NCI-H345 (cell line): ENCODE data around the gene PRKG1.
"Not testable (repeated sequence)": the region's sequence is repeated elsewhere in the genome, so short reads cannot be mapped to it uniquely, and the experiment has no call there.

Source experiments
- DNase-seq: peaks from one replicate; lab custom pipeline; 2025; lab: John Stamatoyannopoulos, UW

The PRKG1 gene

GRCh38 chr10:51700228-51700817 lies 626.0 kb downstream of the PRKG1 start:
- peak; percentile 68 for DNase-seq

DNA sequence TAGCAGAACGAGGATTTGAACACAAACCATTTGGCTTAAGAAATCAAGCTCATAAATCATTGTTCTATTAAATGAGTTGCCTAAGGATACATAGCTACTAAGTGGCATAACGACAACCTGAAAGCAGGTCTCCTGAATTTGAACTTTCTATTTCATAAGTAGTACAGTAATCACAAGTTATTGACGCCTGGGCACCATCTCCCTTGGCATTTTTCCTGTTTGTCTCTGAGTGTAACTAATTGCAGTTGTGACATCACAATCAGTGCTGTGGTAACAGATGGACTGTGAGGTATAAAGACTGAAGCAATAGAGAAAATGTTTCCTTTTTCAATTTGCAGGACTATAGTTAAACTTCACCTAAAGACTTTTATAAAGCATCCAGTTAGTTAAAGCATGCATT lies 631.5 kb downstream of the PRKG1 start:
- DNase-seq = no peak

DNA sequence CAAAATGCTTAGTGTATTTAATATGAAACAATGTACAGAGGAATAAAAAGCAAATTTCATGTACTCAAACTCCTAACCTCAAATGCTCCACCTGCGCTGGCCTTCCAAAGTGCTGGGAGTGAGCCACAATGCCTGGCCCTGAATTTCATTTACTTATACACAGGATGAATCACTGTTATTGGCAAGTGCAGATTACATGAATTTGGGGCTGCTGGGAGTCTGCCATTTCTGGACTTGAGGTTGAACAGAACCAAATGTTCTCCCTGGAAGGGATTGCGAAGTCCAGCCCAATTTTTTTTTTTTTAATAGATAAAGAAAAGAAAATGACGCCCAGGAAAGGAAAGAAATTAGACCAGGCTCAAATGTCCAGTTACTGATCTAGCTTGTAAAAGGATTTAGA lies 631.9 kb downstream of the PRKG1 start:
- DNase-seq = no peak

GRCh38 chr10:51707392-51707791 lies 633.1 kb downstream of the PRKG1 start:
- DNase-seq = no peak

DNA sequence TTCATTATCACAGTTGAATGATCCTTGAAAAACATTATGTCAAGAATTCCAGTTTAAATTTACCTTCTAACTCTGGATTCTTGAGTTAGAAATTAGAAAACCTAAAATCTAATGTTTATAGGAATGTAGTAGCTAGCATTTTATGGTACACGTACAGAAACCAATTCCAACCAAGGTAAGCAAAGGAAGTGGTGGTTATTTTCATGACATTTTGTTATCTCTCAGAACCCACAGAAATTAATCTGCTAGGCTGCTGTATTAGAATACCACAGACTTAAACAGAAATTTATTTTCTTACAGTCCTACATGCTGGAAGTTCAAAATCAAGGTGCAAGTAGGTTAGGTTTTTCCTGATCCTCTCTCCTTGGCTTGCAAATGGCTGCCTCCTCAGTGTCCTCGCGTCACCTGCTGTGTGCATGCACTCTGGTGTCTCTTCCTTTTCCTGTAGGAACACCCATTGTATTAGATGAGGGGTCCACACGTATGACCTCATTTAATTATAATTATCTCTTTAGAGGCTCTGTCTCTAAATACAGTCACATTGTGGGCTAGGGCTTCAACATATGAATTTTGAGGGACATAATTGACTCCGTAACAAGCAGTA lies 633.6 kb downstream of the PRKG1 start:
- DNase-seq = no peak

DNA sequence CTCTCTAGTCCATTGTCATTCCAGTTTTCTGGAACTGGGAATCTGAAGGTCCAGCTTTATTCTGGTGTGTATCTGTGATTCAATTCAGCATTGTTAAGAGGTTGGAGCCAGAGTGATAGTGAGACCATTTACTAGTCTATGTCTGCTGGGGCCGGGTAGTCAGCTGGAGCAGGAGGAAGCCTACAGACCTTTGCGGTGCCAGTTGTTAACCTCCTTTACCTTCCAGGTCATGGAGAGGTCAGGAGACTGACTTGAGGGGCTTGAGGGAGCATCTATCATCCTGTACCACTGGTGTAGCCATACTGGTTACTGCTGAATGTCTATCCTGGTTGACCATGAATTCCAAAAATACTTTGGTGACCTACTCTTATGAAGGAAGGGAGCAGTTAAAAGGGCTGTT lies 634.3 kb downstream of the PRKG1 start:
- DNase-seq = no peak

DNA sequence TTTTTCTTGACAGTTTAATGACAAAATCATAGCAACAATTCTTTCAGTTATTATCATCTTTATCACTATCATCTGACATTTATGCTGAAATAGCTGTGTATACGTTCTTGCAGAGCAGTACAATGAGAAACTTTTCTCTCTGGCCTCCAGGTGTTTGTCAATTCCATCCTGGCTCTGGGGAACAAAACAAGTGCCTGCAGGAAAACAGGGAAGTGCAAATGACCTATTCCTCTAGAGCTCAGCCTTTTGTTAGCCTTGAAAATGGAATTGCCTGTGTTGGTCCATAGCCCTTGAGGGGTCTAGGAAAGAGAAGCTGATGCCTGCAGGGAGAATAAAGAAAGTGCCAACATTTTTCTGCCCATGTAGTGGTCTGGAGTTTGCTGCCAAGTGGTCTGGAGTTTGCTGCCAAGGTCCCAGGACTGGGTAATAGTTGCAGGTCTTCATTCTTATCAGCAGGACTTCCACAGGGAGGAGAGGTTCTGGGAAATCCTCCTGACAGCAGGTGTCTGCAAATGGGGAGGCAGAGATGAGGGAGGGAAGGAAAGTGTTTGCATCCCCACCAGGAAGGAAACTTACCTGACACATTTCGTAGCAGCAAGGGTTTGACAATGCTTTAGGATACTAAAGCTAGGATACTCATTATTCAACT lies 635.2 kb downstream of the PRKG1 start:
- DNase-seq = no peak

- DNase-seq = no peak
Observed at GRCh38 chr10:51711519-51711891, 637.2 kb downstream of the PRKG1 start.

DNA sequence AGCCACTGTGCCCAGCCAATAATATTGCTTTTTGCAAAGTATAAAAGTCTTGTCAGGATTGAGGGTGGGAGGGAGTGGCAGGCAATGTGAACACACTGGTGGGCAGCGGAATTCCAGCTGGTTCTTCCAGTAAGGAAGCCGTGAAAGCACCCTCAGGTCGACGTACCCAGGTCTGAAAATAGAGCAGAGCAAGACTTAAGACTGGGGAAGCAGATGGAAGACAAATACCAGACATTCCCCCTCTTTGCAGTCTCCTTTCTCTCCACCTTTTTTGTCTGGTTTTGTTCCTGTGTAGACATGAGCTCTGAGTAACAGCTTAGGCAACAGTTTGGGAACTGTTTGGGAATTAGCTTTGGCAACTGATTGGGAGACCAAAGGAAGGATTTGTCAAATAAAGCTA lies 642.7 kb downstream of the PRKG1 start:
- no peak for DNase-seq

GRCh38 chr10:51718804-51719291 lies 644.6 kb downstream of the PRKG1 start:
- no peak for DNase-seq

DNA sequence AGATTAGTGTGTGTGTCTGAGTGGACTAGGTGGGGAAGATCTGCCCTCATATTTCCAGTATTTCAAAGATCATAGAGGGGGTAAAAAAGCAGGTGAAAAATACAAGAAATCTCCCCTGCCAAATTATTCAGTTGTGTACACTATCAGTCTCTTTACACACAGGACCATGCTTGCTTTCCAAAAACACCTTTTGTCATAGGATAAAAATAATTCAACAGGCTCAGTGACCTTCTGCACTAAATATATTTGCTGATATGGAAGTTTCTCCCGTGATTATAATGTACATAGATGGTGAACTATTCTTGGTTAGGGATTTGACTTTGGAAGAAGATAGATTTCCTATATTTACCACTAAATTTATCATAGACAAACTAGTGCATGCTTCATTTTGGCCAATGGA lies 649.8 kb downstream of the PRKG1 start:
- no peak for DNase-seq

- no peak for DNase-seq
Observed at GRCh38 chr10:51729822-51730555, 655.7 kb downstream of the PRKG1 start.

DNA sequence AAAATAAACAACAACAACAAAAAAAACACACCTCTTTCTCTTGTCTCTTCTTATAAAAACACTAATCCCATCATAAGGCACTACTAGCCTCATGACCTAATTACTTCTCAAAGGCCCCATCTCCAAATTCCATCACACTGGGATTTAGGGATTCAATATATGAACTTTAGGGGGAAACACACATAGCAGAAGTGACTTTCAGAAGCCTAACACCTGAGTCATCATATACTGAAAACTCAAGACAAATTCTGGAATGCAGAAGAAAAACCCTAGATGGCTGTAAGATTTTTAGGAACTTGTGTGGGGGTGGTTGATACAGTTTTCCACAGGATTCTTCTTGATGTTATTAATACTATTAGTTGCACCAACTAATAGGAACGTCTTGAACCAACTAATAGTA lies 658.8 kb downstream of the PRKG1 start:
- DNase-seq = no peak

DNA sequence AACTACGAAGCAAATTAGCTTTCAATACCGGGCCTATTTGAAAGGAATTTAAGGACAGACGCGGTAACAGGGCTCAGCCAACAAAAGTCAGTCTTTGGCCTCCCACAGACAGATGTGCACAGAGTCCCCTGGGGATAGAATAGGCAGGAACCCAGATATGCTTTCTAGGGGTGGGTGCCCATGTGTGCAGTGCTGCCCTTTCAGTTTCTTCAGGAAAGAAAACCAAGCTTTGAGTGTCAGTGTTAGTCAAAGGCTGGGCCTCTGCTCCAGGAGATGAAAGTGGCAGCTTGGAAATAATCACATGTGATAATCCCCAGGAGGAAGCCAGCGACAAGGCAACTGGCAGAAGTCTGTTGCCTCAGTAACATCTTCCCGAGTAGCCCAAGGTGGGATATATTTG lies 668.9 kb downstream of the PRKG1 start:
- no peak for DNase-seq

DNA sequence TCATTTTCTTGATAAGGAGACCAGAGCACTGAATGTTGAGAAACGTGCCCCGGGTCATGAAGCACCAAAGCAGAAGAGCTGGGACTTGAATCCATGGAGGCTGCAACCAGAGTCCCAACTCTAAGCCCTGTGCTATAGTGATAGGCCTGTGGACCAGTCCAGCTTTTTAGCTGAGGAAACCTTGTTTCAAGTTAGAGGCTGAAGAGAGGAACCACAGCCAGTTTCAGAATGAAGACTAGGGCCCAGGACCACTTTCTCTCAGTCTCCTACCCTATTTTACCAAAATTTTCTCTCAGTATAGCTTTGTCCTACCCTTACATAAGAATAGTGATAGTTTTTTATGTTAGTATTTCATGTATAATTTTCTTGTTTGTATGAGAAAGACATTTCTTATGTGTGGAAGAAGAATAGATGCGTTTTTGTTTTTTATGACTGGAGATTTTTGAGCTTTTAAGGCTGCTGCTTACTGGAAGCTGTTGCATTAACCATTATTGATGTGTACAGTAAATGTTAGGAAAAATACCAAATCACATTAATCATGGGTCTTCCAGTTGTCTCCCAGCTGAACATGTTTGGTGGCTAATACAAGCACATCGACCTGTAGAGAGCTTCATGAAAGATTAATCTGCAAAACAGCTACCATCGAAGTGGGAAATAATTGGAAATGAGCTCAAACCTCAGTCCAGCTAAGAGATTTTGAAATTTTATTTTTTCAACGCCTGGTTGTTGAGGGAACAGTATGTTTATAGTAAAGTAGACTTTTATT lies 670.1 kb downstream of the PRKG1 start:
- no peak for DNase-seq

- no peak for DNase-seq
Observed at GRCh38 chr10:51745397-51745796, 671.1 kb downstream of the PRKG1 start.

DNA sequence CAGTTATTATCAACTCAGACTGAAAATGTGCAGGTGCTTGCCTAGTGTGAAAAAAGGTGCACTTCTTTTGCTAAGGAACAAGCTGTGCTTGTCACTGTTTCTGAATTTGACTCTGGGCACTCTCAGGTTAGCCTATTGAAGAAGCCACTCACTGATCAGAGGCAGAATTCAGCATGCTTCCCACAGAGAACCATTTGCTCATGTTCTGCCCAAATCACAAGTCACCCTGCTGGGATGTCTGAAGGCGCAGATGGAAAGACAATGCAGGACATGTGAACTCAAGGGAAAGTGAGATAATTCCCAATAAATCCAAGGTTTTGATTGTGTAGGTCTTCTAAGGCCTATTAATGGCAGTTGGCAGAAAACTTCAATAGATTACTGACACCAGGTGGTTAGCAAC lies 672.9 kb downstream of the PRKG1 start:
- DNase-seq = no peak

DNA sequence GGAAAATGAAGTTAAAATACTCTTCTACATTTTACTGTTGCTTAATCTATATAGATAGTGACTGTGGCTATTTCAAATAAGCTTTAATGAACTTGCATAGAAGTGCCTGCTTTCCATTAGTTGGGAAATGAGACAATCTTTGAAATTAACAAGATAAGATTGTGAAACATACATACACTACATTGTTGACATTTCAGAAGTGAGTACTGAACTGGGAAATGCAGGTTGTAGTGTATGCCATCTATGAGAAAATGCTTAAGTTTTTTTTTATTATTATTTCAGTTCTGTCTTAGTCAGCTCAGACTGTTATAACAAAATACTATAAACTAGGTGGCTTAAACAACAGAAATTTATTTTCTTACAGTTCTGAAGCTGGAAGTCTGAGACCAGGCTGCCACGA lies 674.7 kb downstream of the PRKG1 start:
- no peak for DNase-seq

DNA sequence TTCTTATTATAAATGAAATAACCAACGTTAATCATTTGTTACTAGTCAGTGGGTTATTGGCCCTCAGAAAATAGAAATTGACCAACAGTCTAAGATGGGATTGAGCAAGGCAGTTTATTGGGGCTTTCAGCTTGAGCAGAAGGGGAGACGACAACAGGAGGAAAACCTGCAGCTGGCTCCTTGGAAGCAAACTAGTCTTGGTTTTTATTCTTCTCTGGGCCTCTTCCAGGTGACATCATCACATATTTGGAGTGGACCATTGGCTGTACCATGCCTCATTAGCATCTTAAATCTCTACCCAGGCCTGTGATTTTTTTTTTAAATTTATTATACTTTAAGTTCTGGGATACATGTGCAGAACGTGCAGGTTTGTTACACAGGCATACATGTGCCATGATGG lies 684.1 kb downstream of the PRKG1 start:
- DNase-seq = no peak

DNA sequence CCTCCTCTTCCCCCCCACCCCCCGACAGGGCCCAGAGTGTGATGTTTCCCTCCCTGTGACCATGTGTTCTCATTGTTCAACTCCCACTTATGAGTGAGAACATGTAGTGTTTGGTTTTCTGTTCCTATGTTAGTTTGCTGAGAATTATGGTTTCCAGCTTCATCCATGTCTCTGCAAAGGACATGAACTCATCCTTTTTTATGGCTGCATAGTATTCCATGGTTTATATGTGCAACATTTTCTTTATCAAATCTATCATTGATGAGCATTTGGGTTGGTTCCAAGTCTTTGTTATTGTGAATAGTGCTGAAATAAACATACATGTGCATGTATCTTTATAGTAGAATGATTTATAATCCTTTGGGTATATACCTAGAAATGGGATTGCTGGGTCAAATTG lies 684.6 kb downstream of the PRKG1 start:
- DNase-seq = not testable (repeated sequence)

GRCh38 chr10:51759896-51760534 lies 685.7 kb downstream of the PRKG1 start:
- DNase-seq = no peak
